Kidney glomerular epithelial cell (primary cell): ENCODE results near the gene CTSF.
A peak's percentile ranks its signal among the peaks of the same experiment; 100 is the strongest.
"Not testable (repeated sequence)": the region's sequence is repeated elsewhere in the genome, so short reads cannot be mapped to it uniquely, and the experiment has no call there.

ENCODE experiments used
- DNase-seq: peaks from one replicate; lab custom pipeline; 2025; lab: John Stamatoyannopoulos, UW

Gene CTSF

GRCh38 chr11:66559142-66559865 lies 9.1 kb downstream of the CTSF start:
- no peak for DNase-seq

GRCh38 chr11:66557733-66558326 lies 10.6 kb downstream of the CTSF start:
- no peak for DNase-seq

GRCh38 chr11:66556086-66556485 lies 12.3 kb downstream of the CTSF start:
- DNase-seq = no peak

- no peak for DNase-seq
Observed at GRCh38 chr11:66555416-66555815, 13.0 kb downstream of the CTSF start.

GRCh38 chr11:66554602-66555001 lies 13.8 kb downstream of the CTSF start:
- DNase-seq = no peak

- DNase-seq = no peak
Observed at GRCh38 chr11:66550887-66551286, 17.5 kb downstream of the CTSF start.

- no peak for DNase-seq
Observed at GRCh38 chr11:66549696-66550095, 18.7 kb downstream of the CTSF start.

- DNase-seq = no peak
Observed at GRCh38 chr11:66548774-66549630, 19.4 kb downstream of the CTSF start.

GRCh38 chr11:66548041-66548440 lies 20.4 kb downstream of the CTSF start:
- DNase-seq = no peak

- DNase-seq = no peak
Observed at GRCh38 chr11:66547662-66548009, 20.8 kb downstream of the CTSF start.

GRCh38 chr11:66546966-66547661 lies 21.3 kb downstream of the CTSF start:
- no peak for DNase-seq

- DNase-seq = no peak
Observed at GRCh38 chr11:66546368-66546965, 21.9 kb downstream of the CTSF start, which contains the start of gene ACTN3. Gene ACTN3, plus strand, starts transcription at chr11:66546903. Its CDS starts 35 bp downstream, at chr11:66546938.

- DNase-seq = peak; percentile 91
Observed at GRCh38 chr11:66545701-66546367, 22.6 kb downstream of the CTSF start, which contains the start of gene ZDHHC24. Gene ZDHHC24, minus strand, starts transcription at chr11:66546048. Its CDS starts 45 bp downstream, at chr11:66546003.

- not testable (repeated sequence) for DNase-seq
Observed at GRCh38 chr11:66544952-66545351, 23.5 kb downstream of the CTSF start.

- peak; percentile 39 for DNase-seq
Observed at GRCh38 chr11:66543263-66544107, 24.9 kb downstream of the CTSF start.

GRCh38 chr11:66542362-66542761 lies 26.0 kb downstream of the CTSF start:
- DNase-seq = no peak

GRCh38 chr11:66541892-66542291 lies 26.5 kb downstream of the CTSF start:
- no peak for DNase-seq

- DNase-seq = not testable (repeated sequence)
Observed at GRCh38 chr11:66540598-66540997, 27.8 kb downstream of the CTSF start.

- no peak for DNase-seq
Observed at GRCh38 chr11:66539870-66540213, 28.6 kb downstream of the CTSF start.

- no peak for DNase-seq
Observed at GRCh38 chr11:66539170-66539869, 29.1 kb downstream of the CTSF start.
